Hepatocyte (in vitro differentiated cells): ENCODE results near the gene PDLIM7. TPM values are rescaled to one million over a fixed set of nuclear protein-coding genes. Genes with fewer than 3 reads are reported as not detected.

Experiments
- DNase-seq: peaks from one replicate; pipeline ENCODE4 v3.0.0-alpha.2; 2016; ENCODE audit warnings: low spot score
- H2AFZ ChIP-seq: fragments of 200-600 bp; sonication (generic); 2 replicates; pipeline ENCODE4 v1.6.0; 2016; ENCODE audit warnings: antibody characterized with exemption, mild to moderate bottlenecking
- H3K27ac ChIP-seq: fragments of 200-600 bp; sonication (generic); 2 replicates; pipeline ENCODE4 v1.5.1; 2016; ENCODE audit warnings: mild to moderate bottlenecking
- H3K27me3 ChIP-seq: fragments of 200-600 bp; sonication (generic); 2 replicates; pipeline ENCODE4 v1.6.1; 2016
- H3K36me3 ChIP-seq: fragments of 200-600 bp; sonication (generic); replicated peaks from 2 replicates; pipeline ENCODE4 v1.5.1; 2016; ENCODE audit warnings: low read depth; ENCODE audit not compliant: insufficient read depth
- H3K4me1 ChIP-seq: fragments of 200-600 bp; sonication (generic); 2 replicates; pipeline ENCODE4 v1.5.1; 2016; ENCODE audit warnings: mild to moderate bottlenecking, moderate library complexity; ENCODE audit not compliant: insufficient read depth
- H3K4me2 ChIP-seq: fragments of 200-600 bp; sonication (generic); 2 replicates; pipeline ENCODE4 v1.6.0; 2016
- H3K4me3 ChIP-seq: fragments of 200-600 bp; sonication (generic); 2 replicates; pipeline ENCODE4 v1.5.1; 2016; ENCODE audit warnings: mild to moderate bottlenecking
- H3K79me2 ChIP-seq: fragments of 200-600 bp; sonication (generic); 2 replicates; pipeline ENCODE4 v1.6.0; 2017; ENCODE audit warnings: mild to moderate bottlenecking
- H3K9me2 ChIP-seq: fragments of 200-600 bp; sonication (generic); replicated peaks from 2 replicates; pipeline ENCODE4 v1.6.0; 2017; ENCODE audit warnings: mild to moderate bottlenecking; ENCODE audit not compliant: insufficient read depth
- H3K9me3 ChIP-seq: fragments of 200-600 bp; sonication (generic); 2 replicates; pipeline ENCODE4 v1.5.1; 2016; ENCODE audit warnings: low read depth, mild to moderate bottlenecking
- H4K20me1 ChIP-seq: fragments of 200-600 bp; sonication (generic); 2 replicates; pipeline ENCODE4 v1.6.0; 2016; ENCODE audit warnings: mild to moderate bottlenecking; ENCODE audit not compliant: insufficient read depth, poor library complexity, severe bottlenecking
- CTCF ChIP-seq: fragments of 200-600 bp; sonication (generic); IDR thresholded peaks from 2 replicates; pipeline ENCODE4 v1.5.1; 2016; ENCODE audit warnings: antibody characterized with exemption, mild to moderate bottlenecking; ENCODE audit not compliant: poor library complexity
- EZH2 ChIP-seq: fragments of 200-600 bp; sonication (generic); IDR thresholded peaks from 2 replicates; pipeline ENCODE4 v1.6.1; 2016; ENCODE audit warnings: antibody characterized with exemption, mild to moderate bottlenecking, borderline replicate concordance
- EZH2phosphoT487 ChIP-seq: fragments of 200-600 bp; sonication (generic); IDR thresholded peaks from one replicate; pipeline ENCODE4 v1.6.1; 2018; ENCODE audit warnings: antibody characterized with exemption, mild to moderate bottlenecking, low read depth, moderate library complexity; ENCODE audit not compliant: unreplicated experiment, severe bottlenecking
- WGBS: methylation state at CpG from one replicate; pipeline ENCODE4 v1.1.6; 2016; ENCODE audit warnings: low lambda C conversion rate; ENCODE audit errors: missing lambda C conversion rate; 5-methylcytosine and 5-hydroxymethylcytosine counted together
- polyA plus RNA-seq: library from polyadenylated mRNA; unstranded; fragments of >200 nt; fragmentation: Nextera tagmentation; extraction: Ambion mirVana; gene quantifications from 2 replicates; pipeline ENCODE4 v1.2.1, GENCODE V29; 2016
- total RNA-seq: library from RNA; depleted of rRNA; stranded (reverse); fragments of >200 nt; gene quantifications from 2 replicates; pipeline ENCODE4 v1.2.3, GENCODE V29; 2014

The PDLIM7 gene
- total and polyA plus RNA-seq, 2 experiments from 2014 or later = 57.1 to 143 TPM

GRCh38 chr5:177509381-177509951 is 12.1 kb upstream of the PDLIM7 start, which contains the start of gene DOK3:
TSS of gene DOK3 (minus strand) at chr5:177509826. CDS start at chr5:177509540, 286 bp downstream.
- Histone ChIP-seq H3K4me2 (no peak within 1 kb of the TSS), H4K20me1 (no peaks in the 10 kb centered on the region), H3K36me3 (no peaks in the 10 kb centered on the region), H3K4me1 (no peaks in the 10 kb centered on the region), H3K79me2 (no peaks in the 10 kb centered on the region), H3K27ac (no peak within 1 kb of the TSS), H3K9me2 (no peaks in the 10 kb centered on the region), H3K27me3 (no peaks in the 10 kb centered on the region), H3K9me3 (no peaks in the 10 kb centered on the region), H3K4me3 (no peak within 1 kb of the TSS), H2AFZ (no peak within 1 kb of the TSS)
- 76% methylated on average over 9 of the region's 20 CpGs for WGBS
- no peak for DNase-seq
- TF ChIP-seq EZH2 (no peak), EZH2phosphoT487 (no peak), CTCF (no peak)

GRCh38 chr5:177508837-177509236 is 11.4 kb upstream of the PDLIM7 start:
- Histone ChIP-seq H2AFZ (no peak overlapping the region), H4K20me1 (no peaks in the 10 kb centered on the region), H3K4me1 (no peaks in the 10 kb centered on the region), H3K79me2 (no peaks in the 10 kb centered on the region), H3K4me2 (no peak overlapping the region), H3K27me3 (no peaks in the 10 kb centered on the region), H3K36me3 (no peaks in the 10 kb centered on the region), H3K4me3 (no peak overlapping the region), H3K27ac (no peak overlapping the region), H3K9me2 (no peaks in the 10 kb centered on the region), H3K9me3 (no peaks in the 10 kb centered on the region)
- TF ChIP-seq CTCF (no peak), EZH2 (no peak), EZH2phosphoT487 (no peak)
- 86% methylated on average over 8 of the region's 8 CpGs for WGBS
- DNase-seq = no peak

- H2AFZ ChIP-seq = no peak overlapping the region
- no peaks in the 10 kb centered on the region for H3K9me3 ChIP-seq
- H3K36me3 ChIP-seq = no peaks in the 10 kb centered on the region
- H3K9me2 ChIP-seq = no peaks in the 10 kb centered on the region
- no peak overlapping the region for H3K4me2 ChIP-seq
- no peak overlapping the region for H3K4me3 ChIP-seq
- H3K27me3 ChIP-seq = no peaks in the 10 kb centered on the region
- no peak for TF ChIP-seq EZH2phosphoT487
- no peak for TF ChIP-seq EZH2
- no peak for TF ChIP-seq CTCF
- WGBS = 95% methylated on average over 17 of the region's 26 CpGs
- no peak overlapping the region for H3K27ac ChIP-seq
- DNase-seq = no peak
- no peaks in the 10 kb centered on the region for H3K79me2 ChIP-seq
- no peaks in the 10 kb centered on the region for H4K20me1 ChIP-seq
- no peaks in the 10 kb centered on the region for H3K4me1 ChIP-seq
Measured at GRCh38 chr5:177508221-177508611, 10.8 kb upstream of the PDLIM7 start.
